Endothelial cell of hepatic sinusoid (primary cell): ENCODE measurements around the gene FAM219A.
"Not testable (repeated sequence)": the region's sequence is repeated elsewhere in the genome, so short reads cannot be mapped to it uniquely, and the experiment has no call there.

Experiments used
- in situ Hi-C: cut with HindIII; loops from 2 replicates; pipeline ENCODE4 v1.10.0; 2017; ENCODE audit warnings: low sequenced_read_pairs

Gene FAM219A

GRCh38 chr9:34363619-34364351 is 94.6 kb downstream of the FAM219A start:
- in situ Hi-C loops: loop anchor here (5.0 kb wide), 1 partner anchor 76 kb away; no protein-coding TSS in a partner anchor

GRCh38 chr9:34362614-34363214 is 95.7 kb downstream of the FAM219A start:
- in situ Hi-C loops: loop anchor here (5.0 kb wide), 1 partner anchor 75 kb away; no protein-coding TSS in a partner anchor

DNA sequence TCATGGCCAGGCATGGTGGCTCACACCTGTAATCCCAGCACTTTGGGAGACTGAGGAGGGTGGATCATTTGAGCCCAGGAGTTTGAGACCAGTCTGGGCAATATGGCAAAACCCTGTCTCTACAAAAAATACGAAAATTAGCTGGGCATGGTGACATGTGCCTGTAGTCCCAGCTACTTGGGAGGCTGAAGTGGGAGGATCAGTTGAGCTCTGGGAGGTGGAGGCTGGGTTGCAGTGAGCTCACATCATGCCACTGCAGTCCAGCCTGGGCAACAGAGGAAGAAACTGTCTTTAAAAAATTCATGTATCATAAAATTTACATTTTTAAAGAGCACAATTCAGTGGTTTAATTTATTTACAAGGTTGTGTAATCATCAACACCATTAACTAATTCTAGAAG is 105.4 kb downstream of the FAM219A start:
- in situ Hi-C loops: not testable (repeated sequence)

GRCh38 chr9:34352122-34352652 is 106.2 kb downstream of the FAM219A start:
- in situ Hi-C loops: not testable (repeated sequence)

DNA sequence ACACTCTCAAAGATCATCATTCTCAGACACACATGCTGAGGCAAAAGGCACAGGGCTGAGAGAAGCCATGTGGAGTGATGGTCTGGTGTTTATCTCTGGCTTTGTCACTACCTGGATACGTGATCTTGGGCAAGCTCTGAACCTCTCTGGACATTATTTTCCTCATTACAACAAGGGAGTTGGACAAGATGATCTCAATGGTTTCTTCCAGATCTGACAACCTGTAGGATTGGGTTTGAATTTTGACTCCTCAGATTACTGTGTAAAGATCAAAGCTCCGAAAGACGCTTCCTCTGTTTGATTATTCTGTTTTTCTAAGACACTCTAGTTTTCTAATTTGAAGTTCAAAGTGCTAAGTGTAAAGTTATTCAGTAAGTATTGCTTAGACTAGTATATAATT is 109.0 kb downstream of the FAM219A start:
- in situ Hi-C loops: no loop called here
